HG03064 (cell line): ENCODE measurements around the gene PCBD1.
"Not testable (repeated sequence)": the region's sequence is repeated elsewhere in the genome, so short reads cannot be mapped to it uniquely, and the experiment has no call there.

Experiments used
- ATAC-seq: cut with Tn5 transposase; IDR thresholded peaks from one replicate; pipeline ENCODE4 v1.9.1; 2021; ENCODE audit warnings: low read depth; ENCODE audit not compliant: unreplicated experiment

Gene PCBD1

DNA sequence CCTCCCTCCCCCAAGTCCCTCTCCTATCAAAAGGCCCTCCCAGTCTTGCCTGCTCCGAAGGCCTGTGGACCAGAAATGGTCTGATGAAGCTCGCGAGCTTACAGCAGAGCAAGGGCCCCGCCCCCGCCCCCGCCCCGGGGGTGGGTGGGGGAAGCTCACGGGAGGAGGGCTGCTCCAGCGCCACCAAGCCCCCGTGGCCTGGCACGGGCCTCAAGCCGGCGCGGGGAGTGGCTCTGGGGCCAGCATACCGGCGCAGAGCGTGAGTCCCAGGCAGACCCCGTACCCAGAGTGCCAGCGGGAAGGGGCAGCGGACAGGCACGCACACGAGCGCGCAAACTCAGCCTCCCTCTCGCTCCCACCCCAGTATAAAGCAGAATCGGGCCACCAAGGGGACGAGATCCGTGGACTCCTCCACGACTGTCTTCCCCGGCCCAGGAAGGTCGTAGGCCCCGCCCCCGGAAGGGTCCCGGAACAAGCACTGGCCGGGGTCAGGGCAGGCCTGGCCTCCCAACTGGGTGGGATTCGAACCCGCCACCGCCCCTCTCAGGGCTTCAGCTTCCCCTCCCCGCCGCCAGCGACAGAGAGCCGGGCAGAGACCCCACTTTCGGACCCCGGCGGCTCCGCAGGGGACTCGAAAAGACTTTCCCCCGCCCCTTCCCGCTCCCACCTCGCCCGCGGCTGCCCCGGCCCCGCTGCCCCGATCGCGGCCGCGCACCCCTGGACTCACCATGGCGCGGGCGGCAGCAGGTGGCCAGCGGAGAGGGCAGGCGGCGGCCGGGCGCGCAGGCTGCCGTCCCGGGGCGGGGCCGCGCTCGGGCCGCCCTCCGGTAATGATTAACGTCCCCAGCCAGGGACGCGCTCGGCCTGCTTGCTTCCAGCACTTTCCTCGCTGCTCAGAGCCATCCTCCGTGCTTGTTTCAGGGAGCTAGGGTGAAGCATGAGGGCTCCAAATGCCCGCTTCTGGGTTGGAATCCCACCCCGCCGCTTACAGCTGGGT, at the start of gene PCBD1:
Gene PCBD1 (minus strand): TSS at position 762 of the 997 bp plus-strand sequence. CDS start 32 bp downstream, at position 730.
- peak; percentile 74 for ATAC-seq

GRCh38 chr10:70937661-70938060, 49.3 kb upstream of the PCBD1 start:
- ATAC-seq = no peak

- no peak for ATAC-seq
These were observed 47.7 kb upstream of the PCBD1 start for GRCh38 chr10:70936111-70936510.

DNA sequence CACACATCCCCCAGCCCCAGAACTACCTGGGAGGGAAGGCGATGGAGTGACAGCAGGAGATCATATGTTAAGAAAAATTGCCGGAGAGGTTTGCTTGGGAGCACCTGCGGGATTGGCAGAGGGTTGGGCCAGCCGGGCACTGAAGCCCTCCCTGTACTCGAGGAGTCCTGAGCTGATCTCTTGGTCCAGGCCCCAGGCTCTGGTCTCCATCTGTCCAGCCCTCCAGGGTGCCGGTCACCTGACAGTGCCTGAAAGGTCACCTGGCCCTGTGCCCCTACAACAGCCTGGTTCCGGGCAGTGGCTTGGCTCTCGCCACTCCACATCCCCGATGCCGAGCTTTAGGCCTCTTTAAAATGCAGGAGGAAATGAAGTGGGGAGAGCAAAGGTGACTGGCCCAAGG, 47.3 kb upstream of the PCBD1 start:
- no peak for ATAC-seq

DNA sequence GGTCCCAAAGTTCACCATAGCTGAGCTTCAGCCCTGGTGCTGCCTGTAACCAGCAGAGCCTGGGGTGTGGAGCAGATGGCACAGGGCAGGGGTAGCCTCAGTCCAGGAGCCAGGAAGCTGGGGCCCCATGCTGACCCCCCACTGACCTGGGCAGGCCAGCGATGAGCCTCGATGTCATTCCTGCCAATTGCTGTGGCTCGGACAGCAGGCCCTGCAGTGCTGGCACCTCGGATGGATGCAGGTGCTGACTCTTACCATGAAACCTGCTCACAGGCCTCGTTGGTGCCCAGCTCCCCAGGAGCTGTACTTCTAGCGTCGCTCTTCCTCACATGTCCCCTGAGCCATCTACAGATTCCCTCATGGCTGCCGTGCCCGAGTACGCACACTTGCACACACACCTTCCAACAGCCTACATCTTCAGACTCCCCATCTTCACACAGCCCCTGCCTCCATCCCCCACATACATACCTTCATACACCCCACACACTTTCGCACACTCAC, 46.8 kb upstream of the PCBD1 start:
- ATAC-seq = no peak

DNA sequence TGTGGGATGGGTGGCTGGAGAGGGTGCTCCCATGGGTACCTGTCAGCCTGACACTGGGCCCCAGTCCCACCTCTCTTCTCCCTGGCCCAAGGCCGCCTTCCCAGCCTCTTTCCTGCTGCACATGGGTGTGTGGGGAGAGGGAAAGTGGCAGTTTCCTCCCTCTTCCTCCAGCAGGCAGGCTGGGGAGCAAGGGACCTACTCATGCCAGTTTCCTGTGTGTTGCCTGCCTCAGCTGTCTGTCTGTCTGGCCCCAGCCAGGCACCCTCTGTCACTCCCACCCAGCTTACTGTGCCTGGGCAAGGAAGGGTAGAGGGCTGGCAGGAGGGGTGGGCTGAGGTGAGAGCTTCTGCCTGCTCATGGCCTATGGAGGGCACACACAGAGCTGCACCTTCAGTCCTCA, 46.3 kb upstream of the PCBD1 start:
- ATAC-seq = no peak

- ATAC-seq = no peak
These were observed 44.2 kb upstream of the PCBD1 start for GRCh38 chr10:70932392-70933196.

GRCh38 chr10:70931168-70931815, 42.9 kb upstream of the PCBD1 start:
- ATAC-seq = no peak

GRCh38 chr10:70930263-70931000, 42.1 kb upstream of the PCBD1 start:
- ATAC-seq = no peak

- ATAC-seq = no peak
These were observed 39.8 kb upstream of the PCBD1 start for GRCh38 chr10:70928140-70928539.

DNA sequence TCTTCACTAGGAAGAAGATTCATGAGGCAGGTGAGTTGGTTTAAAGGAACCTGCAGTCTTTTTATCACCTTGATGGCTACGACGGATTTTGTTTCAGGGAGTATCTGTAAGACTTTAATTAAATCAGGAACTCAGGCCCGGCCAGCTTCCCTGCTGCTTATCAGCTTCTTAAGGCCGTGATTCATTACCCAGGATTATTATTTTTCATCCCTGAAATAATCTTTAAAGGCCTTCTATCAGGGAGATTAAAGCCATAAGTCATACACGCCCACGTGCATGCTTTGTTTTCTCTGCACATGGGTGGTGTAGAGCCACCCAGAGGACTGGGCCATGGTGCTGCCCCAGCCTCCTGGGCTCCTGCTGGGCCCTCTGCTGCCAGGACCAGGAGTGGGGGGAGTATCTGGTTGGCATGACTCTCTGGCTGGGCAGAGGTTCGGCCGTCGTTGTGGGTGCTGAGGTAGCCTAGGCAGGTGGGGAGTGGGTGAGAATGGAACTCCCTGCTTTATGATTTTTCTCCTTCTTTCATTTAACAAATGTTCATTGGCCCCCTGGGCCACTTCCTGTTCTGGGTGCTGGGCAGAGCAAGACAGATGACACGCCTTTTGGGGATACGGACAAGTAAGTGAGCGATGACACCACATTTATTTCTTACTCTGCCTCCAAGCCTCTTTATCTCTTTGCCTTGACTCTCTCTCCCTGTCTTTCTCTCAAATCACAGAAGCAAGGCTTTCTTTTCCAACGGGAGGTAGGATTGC, 39.0 kb upstream of the PCBD1 start:
- ATAC-seq = no peak

GRCh38 chr10:70926226-70927000, 38.0 kb upstream of the PCBD1 start:
- ATAC-seq = no peak

DNA sequence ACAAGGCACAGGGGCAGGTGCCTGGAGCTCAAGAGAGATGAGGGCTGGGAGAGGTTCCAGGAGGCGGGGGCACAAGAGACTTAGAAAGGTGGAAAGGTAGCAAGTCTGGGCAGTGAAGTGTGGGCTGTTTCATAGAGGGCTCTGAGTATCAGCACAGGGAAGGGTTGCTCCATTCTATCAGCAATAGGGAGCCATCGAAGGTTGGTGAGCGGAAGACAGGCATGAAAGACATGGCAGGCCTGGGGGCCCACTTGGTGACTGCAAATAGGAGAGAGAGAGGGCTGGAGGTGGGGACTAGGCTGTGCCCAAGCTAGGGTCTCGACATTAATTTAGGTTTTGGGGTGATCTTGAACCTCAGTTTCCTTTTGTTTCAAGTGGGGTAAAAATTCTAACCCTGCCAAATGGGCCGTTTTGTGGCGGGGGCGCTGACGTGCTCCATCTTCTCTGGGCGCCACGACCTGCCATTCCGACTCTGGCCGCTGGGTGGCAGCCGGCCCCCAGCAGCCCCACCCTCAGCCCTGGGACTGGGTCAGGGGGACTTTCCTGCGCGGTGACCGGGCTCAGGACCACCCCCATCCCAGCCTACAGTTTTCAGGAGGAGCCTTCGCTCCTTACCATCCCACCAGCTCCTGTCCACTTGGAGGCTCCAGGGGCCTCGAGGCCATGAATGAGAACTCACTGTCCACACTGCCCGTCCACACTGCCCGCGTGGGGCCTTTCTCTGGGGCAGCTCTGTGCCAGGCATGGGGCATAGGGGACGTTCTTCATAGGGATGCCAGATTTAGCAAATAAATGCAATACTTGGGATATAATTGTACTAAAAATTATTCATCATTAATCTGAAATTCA, 37.2 kb upstream of the PCBD1 start:
- no peak for ATAC-seq

DNA sequence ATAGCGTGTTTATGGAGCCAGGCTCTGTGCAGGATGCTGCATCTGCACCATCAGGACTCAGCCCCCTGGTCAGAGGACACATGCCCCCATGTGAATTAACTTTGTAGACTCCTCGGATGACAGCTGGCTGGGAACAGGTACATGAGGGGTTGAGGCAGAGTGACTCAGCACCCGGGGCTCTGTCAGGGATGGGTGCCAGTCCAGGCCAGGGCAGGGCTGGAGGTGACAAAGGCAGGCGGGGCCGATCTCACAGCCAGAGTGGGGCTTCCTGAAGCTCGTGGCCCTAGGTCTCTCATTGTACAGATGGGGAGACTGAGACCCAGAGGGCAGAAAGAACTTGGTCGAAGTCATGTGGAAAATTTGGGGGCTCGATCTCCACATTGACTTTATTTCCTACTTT, 35.3 kb upstream of the PCBD1 start:
- ATAC-seq = no peak

DNA sequence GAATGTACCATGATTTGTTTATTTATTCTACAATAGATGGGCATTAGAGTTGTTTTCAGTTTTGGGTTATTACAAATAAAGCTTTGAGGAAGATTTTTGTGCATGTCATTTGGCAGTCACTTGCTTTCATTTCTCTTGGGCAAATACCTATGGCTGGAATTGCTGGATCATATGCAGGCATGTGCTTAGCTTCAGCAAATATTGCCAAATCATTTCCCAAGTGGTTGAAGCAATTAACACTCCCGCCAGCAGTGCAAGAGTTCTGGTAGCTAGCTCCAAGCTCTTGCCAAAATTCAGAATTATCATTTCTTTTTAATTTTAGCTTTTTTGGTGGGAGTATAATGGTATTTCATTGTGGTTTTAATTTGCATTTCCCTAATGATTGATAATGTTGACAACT, 32.9 kb upstream of the PCBD1 start:
- ATAC-seq = no peak

GRCh38 chr10:70920519-70920918, 32.2 kb upstream of the PCBD1 start:
- ATAC-seq = no peak

DNA sequence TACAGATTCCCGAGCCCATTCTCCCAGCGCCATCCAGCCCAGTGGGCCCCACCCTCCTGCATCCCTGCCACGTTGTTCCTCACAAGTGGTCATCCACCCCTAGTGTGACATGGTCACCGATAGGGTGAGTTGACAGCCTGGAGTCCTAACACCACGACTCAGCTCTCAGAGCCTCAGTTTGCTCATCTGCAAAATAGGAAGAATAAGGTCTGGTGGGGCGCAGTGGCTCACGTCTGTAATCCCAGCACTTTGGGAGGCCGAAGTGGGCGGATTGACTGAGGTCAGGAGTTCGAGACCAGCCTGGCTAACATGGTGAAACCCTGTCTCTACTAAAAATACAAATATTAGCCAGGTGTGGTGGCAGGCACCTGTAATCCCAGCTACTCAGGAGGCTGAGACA, 31.5 kb upstream of the PCBD1 start:
- not testable (repeated sequence) for ATAC-seq
